Activated CD4-positive, alpha-beta T cell treated with anti-CD3 and anti-CD28 coated beads, Interleukin-2, Interleukin-6, amounts not matched to agents 100 ng/mL and 50 ng/mL, durations not matched to agents 16 hours and 8 hours (primary cell): ENCODE measurements around the gene TPSB2.

Experiments used
- DNase-seq: peaks from one replicate; pipeline ENCODE4 v3.0.0-alpha.2; 2020

Gene TPSB2

GRCh38 chr16:1181404-1182315 lies 48.3 kb downstream of the TPSB2 start:
- DNase-seq, result no peak

GRCh38 chr16:1180549-1181403 lies 49.2 kb downstream of the TPSB2 start:
- no peak for DNase-seq
